GM23248 (cell line): Measurements from ENCODE around the gene NKX2-3.

Experiments
- EZH2 ChIP-seq: fragments of 200-600 bp; sonication (generic); IDR thresholded peaks from 2 replicates; pipeline ENCODE4 v1.6.1; 2018; ENCODE audit warnings: antibody characterized with exemption, mild to moderate bottlenecking; ENCODE audit not compliant: insufficient read depth, poor library complexity, severe bottlenecking
- EZH2phosphoT487 ChIP-seq: fragments of 200-600 bp; sonication (generic); IDR thresholded peaks from 2 replicates; pipeline ENCODE4 v1.6.1; 2018; ENCODE audit warnings: antibody characterized with exemption, moderate library complexity, mild to moderate bottlenecking, low read depth; ENCODE audit not compliant: insufficient read depth

DNA sequence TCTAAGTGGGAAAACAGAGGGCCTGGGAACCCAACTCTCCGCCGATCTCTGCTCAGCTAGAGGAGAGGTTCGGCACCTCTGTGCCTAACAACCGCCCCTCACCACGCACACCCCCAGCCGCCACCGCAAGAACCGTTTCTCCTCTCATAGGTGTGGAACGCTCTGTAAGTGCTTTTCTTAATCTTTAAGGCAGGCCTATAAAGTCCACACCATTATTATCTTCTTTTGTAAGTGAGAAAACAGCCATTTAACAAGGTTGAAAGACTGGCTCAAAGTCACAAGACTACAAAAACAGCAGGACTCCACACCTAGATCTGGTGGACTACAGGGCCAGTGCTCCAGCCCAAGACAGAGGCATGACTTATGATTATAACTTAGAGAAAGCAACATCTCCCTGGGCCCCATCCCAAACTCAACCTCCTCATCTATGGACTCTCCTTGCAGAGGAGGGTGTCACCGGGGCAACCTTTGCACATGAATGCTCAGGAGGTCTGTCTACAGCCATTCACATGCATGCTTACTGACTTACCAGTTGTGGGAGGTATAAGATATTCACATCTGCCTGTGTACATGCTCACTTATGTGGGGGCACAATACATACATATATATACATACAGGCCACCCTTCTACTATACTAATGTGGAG lies 7.9 kb upstream of the NKX2-3 start:
- TF ChIP-seq EZH2 (no peak), EZH2phosphoT487 (no peak)
